ENCODE results near the gene CCDC85A. TPM values are rescaled to one million over a fixed set of nuclear protein-coding genes. Genes with fewer than 3 reads are reported as not detected.

The CCDC85A gene
- total and polyA plus RNA-seq, 9 donors: 2.8 to 5.5 (median 4.4) TPM

- Histone ChIP-seq H3K9me3 (replicated peaks; ENCODE audit: control insufficient read depth, low read depth, low read length) (no peaks in the 10 kb centered on the region), H3K4me3 (ENCODE audit: low read length) (no peak overlapping the region), H3K27me3 (ENCODE audit: control insufficient read depth, insufficient read depth, low read length) (no peaks in the 10 kb centered on the region), H3K36me3 (ENCODE audit: control insufficient read depth, insufficient read depth, low read length) (no peaks in the 10 kb centered on the region), H3K27ac (ENCODE audit: low read length) (no peak overlapping the region), H3K4me1 (ENCODE audit: control insufficient read depth, insufficient read depth, low read length) (no peaks in the 10 kb centered on the region)
- no CpG with 5 or more reads among the region's 1 CpG for whole genome bisulfite sequencing (ENCODE audit: insufficient coverage)
- DNase-seq: no peak
Observed at GRCh38 chr2:56209701-56210100, 25.9 kb downstream of the CCDC85A start.

- no peaks in the 10 kb centered on the region for H3K4me1 ChIP-seq (ENCODE audit: control insufficient read depth, insufficient read depth, low read length)
- no peaks in the 10 kb centered on the region for H3K9me3 ChIP-seq (replicated peaks; ENCODE audit: control insufficient read depth, low read depth, low read length)
- H3K4me3 ChIP-seq (ENCODE audit: low read length): no peak overlapping the region
- H3K27ac ChIP-seq (ENCODE audit: low read length): no peak overlapping the region
- DNase-seq: no peak
- WGBS (ENCODE audit: insufficient coverage): 81% methylated on average over 3 of the region's 3 CpGs
- H3K36me3 ChIP-seq (ENCODE audit: control insufficient read depth, insufficient read depth, low read length): no peaks in the 10 kb centered on the region
- H3K27me3 ChIP-seq (ENCODE audit: control insufficient read depth, insufficient read depth, low read length): no peaks in the 10 kb centered on the region
Observed at GRCh38 chr2:56210291-56210690, 26.5 kb downstream of the CCDC85A start.

GRCh38 chr2:56211048-56211447 lies 27.3 kb downstream of the CCDC85A start:
- Histone ChIP-seq H3K36me3 (ENCODE audit: control insufficient read depth, insufficient read depth, low read length) (no peaks in the 10 kb centered on the region), H3K4me3 (ENCODE audit: low read length) (no peak overlapping the region), H3K4me1 (ENCODE audit: control insufficient read depth, insufficient read depth, low read length) (no peaks in the 10 kb centered on the region), H3K27me3 (ENCODE audit: control insufficient read depth, insufficient read depth, low read length) (no peaks in the 10 kb centered on the region), H3K9me3 (replicated peaks; ENCODE audit: control insufficient read depth, low read depth, low read length) (no peaks in the 10 kb centered on the region), H3K27ac (ENCODE audit: low read length) (no peak overlapping the region)
- peak; percentile 6 for DNase-seq

GRCh38 chr2:56215911-56216310 lies 32.1 kb downstream of the CCDC85A start:
- H3K27ac ChIP-seq (ENCODE audit: low read length): no peak overlapping the region
- no peaks in the 10 kb centered on the region for H3K36me3 ChIP-seq (ENCODE audit: control insufficient read depth, insufficient read depth, low read length)
- no peak for DNase-seq
- H3K9me3 ChIP-seq (replicated peaks; ENCODE audit: control insufficient read depth, low read depth, low read length): no peaks in the 10 kb centered on the region
- no CpG with 5 or more reads among the region's 2 CpGs for WGBS (ENCODE audit: insufficient coverage)
- no peaks in the 10 kb centered on the region for H3K27me3 ChIP-seq (ENCODE audit: control insufficient read depth, insufficient read depth, low read length)
- no peaks in the 10 kb centered on the region for H3K4me1 ChIP-seq (ENCODE audit: control insufficient read depth, insufficient read depth, low read length)
- H3K4me3 ChIP-seq (ENCODE audit: low read length): no peak overlapping the region

GRCh38 chr2:56217106-56217505 lies 33.3 kb downstream of the CCDC85A start:
- Histone ChIP-seq H3K36me3 (ENCODE audit: control insufficient read depth, insufficient read depth, low read length) (no peaks in the 10 kb centered on the region), H3K9me3 (replicated peaks; ENCODE audit: control insufficient read depth, low read depth, low read length) (no peaks in the 10 kb centered on the region), H3K27me3 (ENCODE audit: control insufficient read depth, insufficient read depth, low read length) (no peaks in the 10 kb centered on the region), H3K4me1 (ENCODE audit: control insufficient read depth, insufficient read depth, low read length) (no peaks in the 10 kb centered on the region), H3K4me3 (ENCODE audit: low read length) (no peak overlapping the region), H3K27ac (ENCODE audit: low read length) (no peak overlapping the region)
- WGBS (ENCODE audit: insufficient coverage): no CpG with 5 or more reads among the region's 1 CpG
- no peak for DNase-seq

GRCh38 chr2:56222481-56222880 lies 38.7 kb downstream of the CCDC85A start:
- H3K36me3 ChIP-seq (ENCODE audit: control insufficient read depth, insufficient read depth, low read length): no peaks in the 10 kb centered on the region
- no peak overlapping the region for H3K27ac ChIP-seq (ENCODE audit: low read length)
- no peak for DNase-seq
- H3K27me3 ChIP-seq (ENCODE audit: control insufficient read depth, insufficient read depth, low read length): no peaks in the 10 kb centered on the region
- WGBS (ENCODE audit: insufficient coverage): no CpG with 5 or more reads among the region's 3 CpGs
- H3K4me3 ChIP-seq (ENCODE audit: low read length): no peak overlapping the region
- no peaks in the 10 kb centered on the region for H3K4me1 ChIP-seq (ENCODE audit: control insufficient read depth, insufficient read depth, low read length)
- H3K9me3 ChIP-seq (replicated peaks; ENCODE audit: control insufficient read depth, low read depth, low read length): no peaks in the 10 kb centered on the region

- no peak overlapping the region for H3K27ac ChIP-seq (ENCODE audit: low read length)
- no peak overlapping the region for H3K4me3 ChIP-seq (ENCODE audit: low read length)
- H3K4me1 ChIP-seq (ENCODE audit: control insufficient read depth, insufficient read depth, low read length): no peaks in the 10 kb centered on the region
- no peaks in the 10 kb centered on the region for H3K27me3 ChIP-seq (ENCODE audit: control insufficient read depth, insufficient read depth, low read length)
- H3K9me3 ChIP-seq (replicated peaks; ENCODE audit: control insufficient read depth, low read depth, low read length): no peaks in the 10 kb centered on the region
- H3K36me3 ChIP-seq (ENCODE audit: control insufficient read depth, insufficient read depth, low read length): no peaks in the 10 kb centered on the region
- WGBS (ENCODE audit: insufficient coverage): no CpG with 5 or more reads among the region's 1 CpG
- no peak for DNase-seq
Observed at GRCh38 chr2:56224316-56224715, 40.5 kb downstream of the CCDC85A start.

- Histone ChIP-seq H3K4me3 (ENCODE audit: low read length) (no peak overlapping the region), H3K36me3 (ENCODE audit: control insufficient read depth, insufficient read depth, low read length) (no peaks in the 10 kb centered on the region), H3K27ac (ENCODE audit: low read length) (no peak overlapping the region), H3K9me3 (replicated peaks; ENCODE audit: control insufficient read depth, low read depth, low read length) (no peaks in the 10 kb centered on the region), H3K27me3 (ENCODE audit: control insufficient read depth, insufficient read depth, low read length) (no peaks in the 10 kb centered on the region), H3K4me1 (ENCODE audit: control insufficient read depth, insufficient read depth, low read length) (no peaks in the 10 kb centered on the region)
- no peak for DNase-seq
- no CpG with 5 or more reads among the region's 1 CpG for WGBS (ENCODE audit: insufficient coverage)
Observed at GRCh38 chr2:56227811-56228210, 44.0 kb downstream of the CCDC85A start.

- H3K9me3 ChIP-seq (replicated peaks; ENCODE audit: control insufficient read depth, low read depth, low read length): no peaks in the 10 kb centered on the region
- H3K4me1 ChIP-seq (ENCODE audit: control insufficient read depth, insufficient read depth, low read length): peaks cover 2% of the 10 kb centered on the region
- no peak overlapping the region for H3K27ac ChIP-seq (ENCODE audit: low read length)
- DNase-seq: no peak
- H3K4me3 ChIP-seq (ENCODE audit: low read length): no peak overlapping the region
- whole genome bisulfite sequencing (ENCODE audit: insufficient coverage): 84% methylated on average over 2 of the region's 6 CpGs
- no peaks in the 10 kb centered on the region for H3K36me3 ChIP-seq (ENCODE audit: control insufficient read depth, insufficient read depth, low read length)
- no peaks in the 10 kb centered on the region for H3K27me3 ChIP-seq (ENCODE audit: control insufficient read depth, insufficient read depth, low read length)
Observed at GRCh38 chr2:56229397-56230060, 45.7 kb downstream of the CCDC85A start.

GRCh38 chr2:56230156-56230555 lies 46.4 kb downstream of the CCDC85A start:
- H3K4me3 ChIP-seq (ENCODE audit: low read length): no peak overlapping the region
- no peak for DNase-seq
- H3K36me3 ChIP-seq (ENCODE audit: control insufficient read depth, insufficient read depth, low read length): no peaks in the 10 kb centered on the region
- peaks cover 2% of the 10 kb centered on the region for H3K4me1 ChIP-seq (ENCODE audit: control insufficient read depth, insufficient read depth, low read length)
- no peaks in the 10 kb centered on the region for H3K27me3 ChIP-seq (ENCODE audit: control insufficient read depth, insufficient read depth, low read length)
- no CpG with 5 or more reads among the region's 2 CpGs for WGBS (ENCODE audit: insufficient coverage)
- no peak overlapping the region for H3K27ac ChIP-seq (ENCODE audit: low read length)
- no peaks in the 10 kb centered on the region for H3K9me3 ChIP-seq (replicated peaks; ENCODE audit: control insufficient read depth, low read depth, low read length)

- WGBS (ENCODE audit: insufficient coverage): 86% methylated on average over 1 of the region's 3 CpGs
- Histone ChIP-seq H3K27ac (ENCODE audit: low read length) (no peak overlapping the region), H3K36me3 (ENCODE audit: control insufficient read depth, insufficient read depth, low read length) (no peaks in the 10 kb centered on the region), H3K4me3 (ENCODE audit: low read length) (no peak overlapping the region), H3K4me1 (ENCODE audit: control insufficient read depth, insufficient read depth, low read length) (peaks cover 2% of the 10 kb centered on the region), H3K27me3 (ENCODE audit: control insufficient read depth, insufficient read depth, low read length) (no peaks in the 10 kb centered on the region), H3K9me3 (replicated peaks; ENCODE audit: control insufficient read depth, low read depth, low read length) (no peaks in the 10 kb centered on the region)
- no peak for DNase-seq
Observed at GRCh38 chr2:56231361-56231760, 47.6 kb downstream of the CCDC85A start.

Data from muscle of leg (tissue), 11 donors.